ENCODE data around the gene LRRC7. TPM values are rescaled to one million over a fixed set of nuclear protein-coding genes. Genes with fewer than 3 reads are reported as not detected.

LRRC7 gene
- total RNA-seq, 2 donors from 2014 or later = 2.8 to 3.0 TPM

DNA sequence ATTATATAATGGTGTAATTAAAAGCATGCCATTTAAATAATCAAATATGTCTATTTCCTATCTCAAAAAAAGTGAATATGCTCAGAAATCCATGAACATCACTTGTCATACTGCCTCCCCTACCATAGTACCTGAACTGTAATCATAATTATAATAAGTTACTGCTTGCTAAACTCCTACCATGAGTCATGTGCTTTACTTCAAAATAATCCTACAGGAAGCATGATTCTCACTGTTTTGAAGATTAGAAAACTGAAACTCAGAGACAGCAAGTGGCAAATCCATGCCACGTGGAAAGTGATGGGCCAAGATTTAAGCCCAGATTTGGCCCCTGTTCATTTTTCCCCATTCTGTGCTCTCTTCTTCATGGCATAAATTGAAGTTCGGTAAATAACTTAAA is 5.2 kb downstream of the LRRC7 start:
- Histone ChIP-seq H3K27ac (no peak overlapping the region), H3K4me3 (no peak overlapping the region), H3K27me3 (replicated peaks; ENCODE audit: insufficient read depth) (no peaks in the 10 kb centered on the region), H3K4me1 (replicated peaks) (no peaks in the 10 kb centered on the region), H3K9me3 (no peaks in the 10 kb centered on the region), H3K36me3 (no peaks in the 10 kb centered on the region)
- DNase-seq (ENCODE audit: low spot score) = no peak
- 87% methylated on average over 2 of the region's 2 CpGs for WGBS
- intact Hi-C loops (cut with DNase I) = no loop called here
- TF ChIP-seq, protein P1, sequence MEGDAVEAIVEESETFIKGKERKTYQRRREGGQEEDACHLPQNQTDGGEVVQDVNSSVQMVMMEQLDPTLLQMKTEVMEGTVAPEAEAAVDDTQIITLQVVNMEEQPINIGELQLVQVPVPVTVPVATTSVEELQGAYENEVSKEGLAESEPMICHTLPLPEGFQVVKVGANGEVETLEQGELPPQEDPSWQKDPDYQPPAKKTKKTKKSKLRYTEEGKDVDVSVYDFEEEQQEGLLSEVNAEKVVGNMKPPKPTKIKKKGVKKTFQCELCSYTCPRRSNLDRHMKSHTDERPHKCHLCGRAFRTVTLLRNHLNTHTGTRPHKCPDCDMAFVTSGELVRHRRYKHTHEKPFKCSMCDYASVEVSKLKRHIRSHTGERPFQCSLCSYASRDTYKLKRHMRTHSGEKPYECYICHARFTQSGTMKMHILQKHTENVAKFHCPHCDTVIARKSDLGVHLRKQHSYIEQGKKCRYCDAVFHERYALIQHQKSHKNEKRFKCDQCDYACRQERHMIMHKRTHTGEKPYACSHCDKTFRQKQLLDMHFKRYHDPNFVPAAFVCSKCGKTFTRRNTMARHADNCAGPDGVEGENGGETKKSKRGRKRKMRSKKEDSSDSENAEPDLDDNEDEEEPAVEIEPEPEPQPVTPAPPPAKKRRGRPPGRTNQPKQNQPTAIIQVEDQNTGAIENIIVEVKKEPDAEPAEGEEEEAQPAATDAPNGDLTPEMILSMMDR (IDR thresholded peaks at IDR 0.05) = no peak
- TF ChIP-seq POLR2AphosphoS5 (IDR thresholded peaks at IDR 0.05) (no peak), POLR2A (IDR thresholded peaks at IDR 0.05) (no peak)

DNA sequence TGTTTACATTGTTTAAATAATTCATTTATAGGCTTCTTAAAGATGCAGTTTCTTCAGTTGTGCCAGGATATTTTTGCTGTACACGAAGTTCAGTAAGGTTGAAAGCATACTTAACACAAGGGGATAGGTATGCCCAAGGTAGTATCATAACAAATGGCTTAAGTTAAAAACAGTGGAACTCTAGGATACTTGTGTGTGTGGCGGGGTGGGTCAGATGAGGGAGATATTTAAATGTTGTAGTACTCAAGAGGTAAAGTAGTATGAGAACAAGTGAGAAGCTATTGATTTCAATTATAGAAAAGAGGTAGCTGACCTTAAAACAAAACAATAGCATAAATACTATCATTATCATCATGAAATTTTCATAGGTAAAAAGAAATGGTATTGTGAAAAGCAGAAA is 6.2 kb downstream of the LRRC7 start:
- no peaks in the 10 kb centered on the region for H3K9me3 ChIP-seq
- no peaks in the 10 kb centered on the region for H3K27me3 ChIP-seq (replicated peaks; ENCODE audit: insufficient read depth)
- no peak for DNase-seq (ENCODE audit: low spot score)
- H3K4me1 ChIP-seq (replicated peaks) = no peaks in the 10 kb centered on the region
- TF ChIP-seq POLR2AphosphoS5 (IDR thresholded peaks at IDR 0.05) = no peak
- TF ChIP-seq, protein P1 (IDR thresholded peaks at IDR 0.05) = no peak
- no peak for TF ChIP-seq POLR2A (IDR thresholded peaks at IDR 0.05)
- H3K27ac ChIP-seq = no peak overlapping the region
- H3K4me3 ChIP-seq = no peak overlapping the region
- intact Hi-C loops (cut with DNase I) = no loop called here
- H3K36me3 ChIP-seq = no peaks in the 10 kb centered on the region
- 36% methylated on average over 2 of the region's 2 CpGs for WGBS

DNA sequence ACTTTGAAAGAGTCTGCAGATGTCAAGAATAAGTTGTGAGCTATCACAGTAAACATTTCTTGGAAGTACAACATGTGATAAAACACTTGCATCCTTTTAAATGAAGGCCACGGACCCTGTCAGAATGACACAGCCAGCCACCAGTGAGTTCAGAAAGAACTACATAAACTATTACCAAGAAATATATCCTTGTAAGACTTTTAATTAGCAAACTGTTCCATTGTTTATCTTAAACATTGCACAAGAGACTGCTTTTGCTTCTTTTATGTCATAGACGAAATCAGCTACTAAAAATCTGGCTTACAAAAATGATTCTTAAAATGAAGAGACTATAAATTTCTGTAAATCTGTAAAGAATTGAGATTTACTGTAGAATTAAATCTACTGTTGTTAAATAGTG is 17.9 kb downstream of the LRRC7 start:
- no peaks in the 10 kb centered on the region for H3K4me1 ChIP-seq (replicated peaks)
- no peak overlapping the region for H3K27ac ChIP-seq
- no peak overlapping the region for H3K4me3 ChIP-seq
- H3K36me3 ChIP-seq = no peaks in the 10 kb centered on the region
- H3K27me3 ChIP-seq (replicated peaks; ENCODE audit: insufficient read depth) = no peaks in the 10 kb centered on the region
- H3K9me3 ChIP-seq = no peaks in the 10 kb centered on the region
- 12% methylated on average over 2 of the region's 2 CpGs for WGBS
- no peak for DNase-seq (ENCODE audit: low spot score)
- TF ChIP-seq, protein P1 (IDR thresholded peaks at IDR 0.05) = no peak
- TF ChIP-seq POLR2A (IDR thresholded peaks at IDR 0.05) (no peak), POLR2AphosphoS5 (IDR thresholded peaks at IDR 0.05) (no peak)
- intact Hi-C loops (cut with DNase I) = no loop called here

DNA sequence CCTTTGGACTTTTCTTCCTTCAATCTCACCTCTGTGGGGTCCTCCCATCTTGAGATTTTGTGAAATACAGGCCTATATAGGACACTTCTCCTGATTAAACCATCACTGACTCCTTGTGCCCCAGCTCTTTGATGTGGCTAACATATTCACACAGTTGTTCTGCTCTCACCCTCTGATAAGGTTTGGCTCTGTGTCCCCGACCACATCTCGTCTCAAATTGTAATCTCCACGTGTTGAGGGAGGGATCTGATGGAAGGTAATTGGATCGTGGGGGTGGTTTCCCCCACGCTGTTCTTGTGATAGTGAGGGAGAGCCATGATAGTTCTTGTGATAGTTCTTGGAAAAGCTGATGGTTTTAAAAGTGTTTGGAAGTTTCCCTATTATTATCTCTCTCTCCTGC is 19.7 kb downstream of the LRRC7 start:
- no peak overlapping the region for H3K4me3 ChIP-seq
- no peaks in the 10 kb centered on the region for H3K9me3 ChIP-seq
- H3K27me3 ChIP-seq (replicated peaks; ENCODE audit: insufficient read depth) = no peaks in the 10 kb centered on the region
- H3K27ac ChIP-seq = no peak overlapping the region
- no peaks in the 10 kb centered on the region for H3K36me3 ChIP-seq
- TF ChIP-seq, protein P1 (IDR thresholded peaks at IDR 0.05) = no peak
- no peak for TF ChIP-seq POLR2A (IDR thresholded peaks at IDR 0.05)
- TF ChIP-seq POLR2AphosphoS5 (IDR thresholded peaks at IDR 0.05) = no peak
- intact Hi-C loops (cut with DNase I) = no loop called here
- 61% methylated on average over 5 of the region's 5 CpGs for WGBS
- no peak for DNase-seq (ENCODE audit: low spot score)
- no peaks in the 10 kb centered on the region for H3K4me1 ChIP-seq (replicated peaks)

DNA sequence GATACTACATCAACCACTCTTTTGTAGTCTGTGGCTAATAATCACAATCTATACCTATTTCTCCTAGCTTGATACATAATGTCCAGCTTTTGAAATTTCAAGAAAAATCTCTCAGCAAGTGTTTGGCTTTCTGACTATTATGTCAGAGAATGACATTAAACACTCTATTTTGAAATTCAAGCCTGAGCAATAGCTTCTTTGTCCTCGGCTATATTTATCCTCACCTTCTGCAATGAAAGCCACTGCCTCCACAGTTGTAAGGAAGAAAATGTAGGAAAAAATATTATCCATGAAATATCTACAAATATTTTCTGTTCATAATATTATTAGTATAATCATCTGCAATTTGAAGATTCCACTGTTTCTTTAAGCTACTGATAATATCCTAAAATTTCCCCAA is 22.1 kb downstream of the LRRC7 start:
- Histone ChIP-seq H3K27me3 (replicated peaks; ENCODE audit: insufficient read depth) (no peaks in the 10 kb centered on the region), H3K4me3 (no peak overlapping the region), H3K36me3 (no peaks in the 10 kb centered on the region), H3K9me3 (no peaks in the 10 kb centered on the region), H3K4me1 (replicated peaks) (no peaks in the 10 kb centered on the region), H3K27ac (no peak overlapping the region)
- 71% methylated on average over 1 of the region's 1 CpG for WGBS
- DNase-seq (ENCODE audit: low spot score) = no peak
- intact Hi-C loops (cut with DNase I) = no loop called here
- TF ChIP-seq, protein P1 (IDR thresholded peaks at IDR 0.05) = no peak
- TF ChIP-seq POLR2A (IDR thresholded peaks at IDR 0.05) (no peak), POLR2AphosphoS5 (IDR thresholded peaks at IDR 0.05) (no peak)

Data from prostate gland (tissue), 2 donors.